Neuron (in vitro differentiated cells): Measurements from ENCODE around the gene BAD.

ENCODE experiments used
- H2AFZ ChIP-seq: one replicate; pipeline ENCODE4 v1.6.1; 2013; ENCODE audit warnings: low read depth, mild to moderate bottlenecking, inconsistent platforms, low read length, moderate library complexity
- H3K27me3 ChIP-seq: one replicate; pipeline ENCODE4 v1.6.1; 2013; ENCODE audit warnings: low read length; ENCODE audit not compliant: insufficient read depth
- H3K36me3 ChIP-seq: one replicate; pipeline ENCODE4 v1.6.1; 2013; ENCODE audit warnings: low read length; ENCODE audit not compliant: insufficient read depth
- H3K4me1 ChIP-seq: one replicate; pipeline ENCODE4 v1.6.1; 2013; ENCODE audit warnings: low read length; ENCODE audit not compliant: insufficient read depth
- H3K4me3 ChIP-seq: 2 replicates; pipeline ENCODE4 v1.5.1; 2013; ENCODE audit warnings: mild to moderate bottlenecking, low read length, moderate library complexity
- H3K9me3 ChIP-seq: one replicate; pipeline ENCODE4 v1.6.1; 2013; ENCODE audit warnings: low read length

Gene BAD

GRCh38 chr11:64260147-64260708 is 24.2 kb downstream of the BAD start:
- Histone ChIP-seq H3K36me3 (peaks cover 56% of the 10 kb centered on the region), H3K27me3 (no peaks in the 10 kb centered on the region), H3K4me3 (no peak overlapping the region), H2AFZ (no peak overlapping the region), H3K9me3 (no peaks in the 10 kb centered on the region), H3K4me1 (no peaks in the 10 kb centered on the region)

- peaks cover 56% of the 10 kb centered on the region for H3K36me3 ChIP-seq
- H3K27me3 ChIP-seq = no peaks in the 10 kb centered on the region
- H3K9me3 ChIP-seq = no peaks in the 10 kb centered on the region
- H3K4me3 ChIP-seq = no peak overlapping the region
- H3K4me1 ChIP-seq = no peaks in the 10 kb centered on the region
- no peak overlapping the region for H2AFZ ChIP-seq
Measured at GRCh38 chr11:64259533-64260067, 24.9 kb downstream of the BAD start.

- Histone ChIP-seq H3K9me3 (no peaks in the 10 kb centered on the region), H3K4me3 (no peak overlapping the region), H3K27me3 (no peaks in the 10 kb centered on the region), H3K36me3 (peaks cover 56% of the 10 kb centered on the region), H3K4me1 (no peaks in the 10 kb centered on the region), H2AFZ (no peak overlapping the region)
Measured at GRCh38 chr11:64258946-64259532, 25.4 kb downstream of the BAD start.

- Histone ChIP-seq H3K4me1 (no peaks in the 10 kb centered on the region), H3K36me3 (peaks cover 55% of the 10 kb centered on the region), H3K27me3 (no peaks in the 10 kb centered on the region), H3K4me3 (no peak overlapping the region), H3K9me3 (no peaks in the 10 kb centered on the region), H2AFZ (no peak overlapping the region)
Measured at GRCh38 chr11:64258356-64258755, 26.1 kb downstream of the BAD start.

GRCh38 chr11:64256300-64256699 is 28.2 kb downstream of the BAD start:
- H3K9me3 ChIP-seq = no peaks in the 10 kb centered on the region
- H3K27me3 ChIP-seq = no peaks in the 10 kb centered on the region
- H3K36me3 ChIP-seq = peaks cover 35% of the 10 kb centered on the region
- H3K4me1 ChIP-seq = peaks cover 6% of the 10 kb centered on the region
- H3K4me3 ChIP-seq = no peak overlapping the region
- H2AFZ ChIP-seq = no peak overlapping the region

- Histone ChIP-seq H3K9me3 (no peaks in the 10 kb centered on the region), H3K27me3 (no peaks in the 10 kb centered on the region), H3K4me1 (peaks cover 13% of the 10 kb centered on the region), H2AFZ (no peak overlapping the region), H3K4me3 (no peak overlapping the region), H3K36me3 (peaks cover 31% of the 10 kb centered on the region)
Measured at GRCh38 chr11:64255135-64256128, 29.0 kb downstream of the BAD start.

- H3K4me1 ChIP-seq = peaks cover 19% of the 10 kb centered on the region
- H3K4me3 ChIP-seq = no peak overlapping the region
- no peaks in the 10 kb centered on the region for H3K27me3 ChIP-seq
- peaks cover 21% of the 10 kb centered on the region for H3K36me3 ChIP-seq
- H2AFZ ChIP-seq = no peak overlapping the region
- no peaks in the 10 kb centered on the region for H3K9me3 ChIP-seq
Measured at GRCh38 chr11:64254326-64254725, 30.1 kb downstream of the BAD start.

GRCh38 chr11:64253481-64253880 is 31.0 kb downstream of the BAD start:
- Histone ChIP-seq H3K4me3 (no peak overlapping the region), H3K27me3 (no peaks in the 10 kb centered on the region), H3K9me3 (no peaks in the 10 kb centered on the region), H3K4me1 (peaks cover 22% of the 10 kb centered on the region), H2AFZ (no peak overlapping the region), H3K36me3 (peaks cover 16% of the 10 kb centered on the region)

- no peak overlapping the region for H2AFZ ChIP-seq
- H3K4me1 ChIP-seq = peaks cover 26% of the 10 kb centered on the region
- no peaks in the 10 kb centered on the region for H3K9me3 ChIP-seq
- no peak overlapping the region for H3K4me3 ChIP-seq
- H3K27me3 ChIP-seq = no peaks in the 10 kb centered on the region
- H3K36me3 ChIP-seq = peaks cover 12% of the 10 kb centered on the region
Measured at GRCh38 chr11:64253043-64253442, 31.4 kb downstream of the BAD start.

- no peaks in the 10 kb centered on the region for H3K9me3 ChIP-seq
- H3K4me3 ChIP-seq = peak overlapping the region; percentile 55
- no peaks in the 10 kb centered on the region for H3K27me3 ChIP-seq
- H3K36me3 ChIP-seq = peaks cover 11% of the 10 kb centered on the region
- peak overlapping the region; percentile 69 for H2AFZ ChIP-seq
- H3K4me1 ChIP-seq = peaks cover 33% of the 10 kb centered on the region
Measured at GRCh38 chr11:64252003-64252872, 32.2 kb downstream of the BAD start.

GRCh38 chr11:64251753-64252002 is 32.8 kb downstream of the BAD start:
- no peaks in the 10 kb centered on the region for H3K9me3 ChIP-seq

GRCh38 chr11:64251016-64251752 is 33.3 kb downstream of the BAD start, which contains the start of gene PLCB3:
Gene PLCB3, plus strand, starts transcription at chr11:64251530. Its CDS starts 120 bp downstream, at chr11:64251650.
- H2AFZ ChIP-seq = peak within 1 kb of the TSS; percentile 71
- H3K9me3 ChIP-seq = no peaks in the 10 kb centered on the region
- H3K4me3 ChIP-seq = peak within 1 kb of the TSS; percentile 55
- H3K36me3 ChIP-seq = peaks cover 6% of the 10 kb centered on the region
- H3K4me1 ChIP-seq = peaks cover 36% of the 10 kb centered on the region
- no peaks in the 10 kb centered on the region for H3K27me3 ChIP-seq

More at GRCh38 chr11:64251753-64252002, 32.8 kb downstream of the BAD start:
- Histone ChIP-seq H2AFZ (peak overlapping the region; percentile 69), H3K4me3 (peak overlapping the region; percentile 55), H3K27me3 (no peaks in the 10 kb centered on the region), H3K4me1 (peaks cover 36% of the 10 kb centered on the region), H3K36me3 (peaks cover 11% of the 10 kb centered on the region)
